NCI-H1694 treated with DMSO at 0.1 percent for 48 hours (cell line): ENCODE results near the gene BCDIN3D.

ENCODE experiments used
- DNase-seq: peaks from one replicate; lab custom pipeline; 2025; lab: John Stamatoyannopoulos, UW

BCDIN3D gene

DNA sequence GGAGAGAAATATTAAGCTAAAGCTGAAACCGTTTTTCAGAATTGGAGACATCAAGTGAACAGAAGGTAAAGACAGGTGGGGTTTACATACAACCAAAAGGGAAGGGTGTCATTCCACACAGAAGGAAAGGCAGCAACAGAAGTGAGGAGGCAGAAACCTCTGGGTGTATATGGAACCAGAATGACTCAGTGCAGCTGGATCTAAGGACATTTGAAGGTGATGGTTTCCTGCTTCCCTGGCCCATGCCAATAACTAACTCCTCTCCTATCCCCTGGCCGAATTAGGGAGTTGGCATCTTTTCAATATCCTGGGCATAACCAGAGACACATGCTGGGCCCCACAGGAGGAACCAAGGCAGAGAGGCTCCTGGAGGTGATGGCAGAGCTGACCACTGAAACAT, 23.1 kb downstream of the BCDIN3D start:
- no peak for DNase-seq

DNA sequence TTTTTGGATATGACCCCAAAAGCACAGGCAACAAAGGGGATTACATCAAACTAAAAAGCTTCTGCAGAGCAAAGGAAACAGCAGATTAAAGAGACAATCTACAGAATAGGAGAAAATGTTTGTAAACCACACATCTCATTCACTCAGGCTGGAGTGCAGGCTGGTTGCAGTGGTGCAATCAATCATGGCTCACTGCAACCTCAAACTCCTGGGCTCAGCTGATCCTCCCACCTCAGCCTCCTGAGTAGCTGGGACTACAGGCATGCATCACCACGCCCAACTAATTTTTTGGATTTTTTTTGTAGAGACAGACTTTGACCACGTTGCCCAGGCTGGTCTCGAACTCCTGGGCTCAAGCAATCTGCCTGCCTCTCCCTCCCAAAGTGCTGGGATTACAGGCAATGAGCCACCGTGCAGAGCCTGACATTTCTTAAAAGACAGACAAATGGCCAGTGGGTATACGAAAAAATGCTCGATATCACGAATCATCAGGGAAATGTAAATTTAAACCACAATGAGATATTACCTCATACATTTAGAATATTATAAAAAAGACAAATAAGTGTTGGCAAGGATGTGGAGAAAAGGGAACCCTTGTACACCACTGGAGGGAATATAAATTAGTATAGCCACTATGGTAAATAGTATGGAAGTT, 24.5 kb downstream of the BCDIN3D start:
- DNase-seq: no peak

DNA sequence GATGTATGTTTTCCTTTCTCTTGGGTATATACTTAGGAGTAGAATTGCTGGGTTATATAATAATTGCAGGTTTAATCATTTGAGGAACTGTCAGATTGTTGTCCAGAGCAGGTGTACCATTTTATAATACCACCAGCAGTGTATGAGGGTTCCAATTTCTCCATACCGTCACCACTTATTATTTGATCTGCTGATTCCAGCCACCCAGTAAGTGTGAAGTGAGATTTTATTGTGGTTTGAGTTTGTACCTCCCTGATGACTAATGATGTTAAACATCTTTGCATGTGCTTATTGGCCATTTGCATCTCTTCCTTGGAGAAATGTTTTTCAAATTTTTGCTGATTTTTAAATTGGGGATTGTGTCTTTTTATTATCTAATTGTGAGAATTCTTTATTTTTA, 29.8 kb downstream of the BCDIN3D start:
- no peak for DNase-seq

DNA sequence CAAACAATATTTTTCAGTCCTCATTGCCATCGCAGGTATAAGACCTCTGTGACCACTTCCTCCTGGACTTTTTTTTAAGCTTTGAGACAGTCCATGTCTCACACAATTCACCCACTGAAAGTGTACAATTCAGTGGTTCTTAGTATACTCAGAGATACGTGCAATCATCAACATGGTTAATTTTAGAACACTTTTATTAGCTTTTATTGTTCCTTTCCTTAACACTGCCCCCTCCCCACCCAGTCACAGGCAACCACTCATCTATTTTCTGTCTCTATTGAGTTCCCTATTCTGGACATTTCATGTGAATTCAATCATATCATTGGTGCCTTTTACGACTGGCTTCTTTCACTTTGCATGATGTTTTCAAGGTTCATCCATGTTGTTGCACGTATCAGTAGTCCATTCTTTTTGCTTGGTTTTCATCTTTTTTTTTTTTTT, 30.9 kb downstream of the BCDIN3D start:
- no peak for DNase-seq

GRCh38 chr12:49811136-49811535, 31.8 kb downstream of the BCDIN3D start:
- no peak for DNase-seq

DNA sequence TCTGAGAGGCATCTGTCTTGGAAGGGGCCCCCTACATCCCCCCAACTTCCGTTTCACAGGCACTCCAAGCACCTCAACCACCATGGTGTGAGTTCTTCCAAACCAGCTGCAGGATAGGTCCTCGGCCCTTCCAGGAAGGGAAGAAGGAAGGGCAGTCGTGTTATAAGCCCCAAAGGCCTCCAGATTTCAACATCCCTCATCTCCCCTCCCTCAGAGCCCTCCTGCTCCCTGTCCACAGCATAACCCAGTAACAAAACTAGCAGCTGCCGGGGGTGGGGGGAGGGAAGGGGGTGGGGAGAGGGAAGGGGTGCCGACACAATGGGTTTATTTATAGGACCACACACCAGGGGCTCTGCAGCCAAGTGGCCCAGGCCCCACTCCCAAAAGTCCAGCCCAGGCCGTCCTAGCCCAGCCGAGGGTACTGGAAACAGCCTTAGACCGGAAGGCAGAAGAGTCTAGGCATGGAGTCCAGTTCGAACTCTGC, 33.0 kb downstream of the BCDIN3D start:
- DNase-seq: no peak

DNA sequence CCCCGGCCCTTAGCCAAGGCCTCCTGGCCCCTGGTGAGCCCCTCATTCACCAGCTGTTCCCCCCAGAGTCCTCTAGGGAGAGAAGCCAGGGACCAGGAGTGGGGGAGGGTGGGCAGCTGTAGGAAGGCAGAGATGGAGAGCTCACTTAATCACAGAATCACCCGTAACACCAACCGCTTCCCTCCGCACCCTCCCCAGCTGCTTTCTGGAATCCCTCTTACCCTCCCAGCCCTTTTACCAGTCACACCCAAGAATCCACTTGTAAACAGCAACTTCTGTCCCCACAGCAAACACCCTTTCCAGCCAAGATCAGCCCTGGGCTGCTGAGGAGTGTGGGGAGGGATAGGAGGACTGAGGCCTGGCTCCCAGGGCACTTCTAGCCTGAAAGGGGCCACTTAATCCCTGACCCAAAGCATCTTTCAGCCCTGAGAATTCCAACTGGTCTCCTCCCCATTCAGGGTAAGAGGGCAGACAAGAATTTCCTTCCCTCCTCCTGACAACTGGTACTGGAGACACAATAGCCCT, 33.5 kb downstream of the BCDIN3D start:
- no peak for DNase-seq

DNA sequence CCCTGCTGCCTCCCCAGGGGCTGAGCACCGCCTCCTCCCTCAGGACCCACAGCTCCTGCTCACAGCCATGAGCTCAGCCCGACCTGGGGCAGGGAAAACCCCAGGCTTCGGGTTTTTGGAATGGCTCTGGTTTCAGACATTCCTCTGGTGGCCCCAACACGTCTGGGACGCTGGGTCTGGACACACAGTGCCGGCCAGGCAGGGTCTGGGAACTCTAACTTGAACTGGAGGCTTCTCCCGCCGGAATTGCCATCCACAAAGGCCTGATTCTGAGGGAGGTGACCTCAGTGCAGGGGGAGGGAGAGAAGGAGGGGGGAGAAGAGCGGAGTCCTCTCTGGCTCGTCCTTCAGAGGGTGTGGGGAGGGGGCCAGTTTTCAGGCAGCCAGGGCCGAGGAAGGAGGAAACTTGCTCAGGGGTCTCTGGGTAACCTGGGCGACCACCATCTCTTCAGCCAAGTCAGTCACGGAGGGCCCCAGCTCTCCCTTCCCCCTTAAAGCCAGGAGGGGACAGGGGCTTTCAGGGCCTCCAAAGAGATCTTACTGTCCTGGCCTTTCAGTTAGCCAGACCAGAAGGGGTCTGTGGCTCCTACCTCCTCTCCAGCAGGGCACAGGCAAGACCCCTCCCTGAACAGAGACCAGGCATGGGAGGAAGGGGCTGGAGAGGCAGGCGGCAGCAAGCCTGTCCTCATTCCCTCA, 34.1 kb downstream of the BCDIN3D start:
- DNase-seq: no peak

- no peak for DNase-seq
Observed at GRCh38 chr12:49807991-49808580, 34.8 kb downstream of the BCDIN3D start.

- no peak for DNase-seq
Observed at GRCh38 chr12:49806877-49807276, 36.0 kb downstream of the BCDIN3D start.

GRCh38 chr12:49806321-49806813, 36.5 kb downstream of the BCDIN3D start:
- no peak for DNase-seq

- no peak for DNase-seq
Observed at GRCh38 chr12:49805409-49805808, 37.5 kb downstream of the BCDIN3D start.

- DNase-seq: no peak
Observed at GRCh38 chr12:49804821-49805220, 38.1 kb downstream of the BCDIN3D start.

DNA sequence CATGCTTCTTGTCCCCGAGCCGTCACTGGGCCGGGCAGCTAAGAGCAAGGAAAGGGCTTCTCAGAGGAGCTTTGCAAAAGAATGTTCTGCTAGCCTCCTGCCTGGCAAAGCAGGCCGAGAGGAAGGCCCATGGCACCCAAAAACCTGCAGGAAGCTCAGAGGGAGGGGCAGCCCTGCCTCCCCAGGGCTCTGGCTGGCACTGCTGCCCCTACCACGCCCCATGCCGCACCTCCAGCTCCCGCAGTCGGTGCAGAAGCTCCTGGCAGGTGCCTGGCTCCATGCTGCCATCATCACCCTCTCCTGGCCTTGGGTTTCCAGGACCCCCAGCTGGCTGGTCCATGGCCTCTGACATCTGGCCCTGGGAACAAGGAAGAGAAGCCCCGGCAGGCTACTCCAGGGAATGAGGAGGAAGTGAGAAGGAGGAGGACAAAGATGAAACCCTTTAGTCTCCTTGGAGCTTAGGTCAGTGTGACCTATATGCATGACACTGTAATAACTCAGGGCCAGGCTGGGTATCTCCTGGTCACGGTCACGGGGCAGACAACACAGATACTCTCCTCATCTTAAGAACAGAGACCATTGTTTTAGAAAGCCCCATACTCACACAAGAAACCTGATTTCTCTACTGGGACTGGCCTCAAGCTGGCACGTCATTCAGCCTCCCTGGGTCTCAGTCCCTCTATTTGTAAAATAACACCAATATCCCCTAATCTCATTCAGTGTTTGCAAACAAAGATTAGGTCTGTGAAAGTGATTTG, 39.0 kb downstream of the BCDIN3D start:
- DNase-seq: no peak

- no peak for DNase-seq
Observed at GRCh38 chr12:49801141-49802063, 41.5 kb downstream of the BCDIN3D start.

DNA sequence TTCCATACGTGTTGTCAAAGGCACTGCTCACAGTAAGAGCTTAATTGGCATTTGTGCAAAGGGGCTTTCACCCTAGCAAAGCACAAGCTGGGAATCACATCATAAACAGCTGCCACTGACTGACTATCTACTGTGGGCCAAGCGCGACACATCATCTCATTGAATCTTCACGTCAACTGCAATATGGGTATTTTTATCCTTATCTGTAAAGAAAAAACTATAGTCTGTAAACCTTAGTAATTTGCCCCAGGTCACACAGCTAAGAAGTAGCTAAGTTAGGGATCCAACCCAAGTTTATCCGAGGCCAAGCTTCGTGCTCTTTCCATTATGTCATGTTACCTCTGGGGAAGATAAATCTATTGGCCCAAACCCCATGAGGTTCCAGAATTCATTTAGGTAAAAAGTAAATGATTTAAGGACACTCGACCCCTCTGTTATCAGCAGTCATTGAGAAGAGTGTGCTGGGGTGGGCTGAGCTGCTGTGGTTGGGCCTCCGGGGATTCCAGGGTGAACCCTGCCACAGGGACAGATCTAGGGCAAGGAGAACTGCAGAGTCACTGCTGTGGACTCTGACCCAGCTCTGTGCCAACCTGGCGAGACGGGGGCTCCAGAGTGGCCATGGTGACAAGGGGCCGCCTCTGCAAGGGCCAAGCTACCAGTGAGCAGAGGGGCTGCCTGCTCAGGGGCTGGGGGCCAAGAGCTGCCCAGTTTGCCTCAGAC, 42.3 kb downstream of the BCDIN3D start:
- DNase-seq: no peak

DNA sequence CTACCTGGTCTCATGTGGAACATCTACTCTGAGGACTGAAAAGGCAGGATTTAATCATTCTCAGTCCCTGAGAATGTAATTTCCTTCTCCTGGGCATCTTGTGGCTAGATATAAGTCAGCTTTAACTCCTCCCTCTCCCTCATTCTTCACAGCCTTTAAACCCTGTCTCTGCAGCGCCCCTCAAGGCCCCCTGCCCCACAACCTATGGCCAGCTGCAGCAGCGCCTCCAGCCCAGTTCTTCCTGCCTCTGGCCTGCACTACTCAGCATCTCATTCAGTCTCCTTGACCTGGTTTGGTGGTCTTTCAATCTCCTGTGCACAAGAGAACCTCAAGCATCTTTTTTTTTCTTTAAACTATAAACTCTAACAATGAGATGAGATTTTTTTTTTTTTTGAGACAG, 44.0 kb downstream of the BCDIN3D start:
- no peak for DNase-seq

DNA sequence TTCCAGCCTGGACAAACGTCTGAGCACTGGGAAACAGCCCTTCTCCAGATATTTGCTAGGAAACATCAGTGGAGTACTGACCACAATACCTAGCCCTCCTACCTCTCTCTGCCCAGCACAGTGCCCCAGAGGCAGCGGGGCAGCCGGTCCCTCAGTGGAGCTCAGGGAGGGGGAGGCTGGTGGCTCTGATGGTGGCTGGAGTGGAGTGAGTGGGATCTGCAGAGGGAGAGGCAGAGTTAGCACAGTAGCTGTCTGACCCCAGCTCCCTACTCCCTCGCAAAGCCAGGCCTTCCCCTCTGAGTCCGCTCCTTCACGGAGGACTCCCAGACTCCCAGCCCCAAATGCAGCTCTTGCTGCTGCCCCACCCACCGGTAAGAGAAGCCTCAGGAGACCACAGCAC, 44.7 kb downstream of the BCDIN3D start:
- DNase-seq: no peak

- DNase-seq: no peak
Observed at GRCh38 chr12:49797449-49797776, 45.5 kb downstream of the BCDIN3D start.
